HG02870 (cell line): ENCODE data around the gene CTBP2.
"Not testable (repeated sequence)": the region's sequence is repeated elsewhere in the genome, so short reads cannot be mapped to it uniquely, and the experiment has no call there.

ENCODE experiments used
- ATAC-seq: cut with Tn5 transposase; IDR thresholded peaks from one replicate; pipeline ENCODE4 v1.9.1; 2021; ENCODE audit warnings: mild to moderate bottlenecking, moderate library complexity; ENCODE audit not compliant: unreplicated experiment

CTBP2 gene

GRCh38 chr10:125187238-125188194 lies 27.2 kb upstream of the CTBP2 start:
- no peak for ATAC-seq

- no peak for ATAC-seq
These were observed 26.2 kb upstream of the CTBP2 start for GRCh38 chr10:125186431-125187170.

GRCh38 chr10:125179107-125179506 lies 18.7 kb upstream of the CTBP2 start:
- not testable (repeated sequence) for ATAC-seq

- no peak for ATAC-seq
These were observed 17.6 kb upstream of the CTBP2 start for GRCh38 chr10:125177641-125178640.

GRCh38 chr10:125175807-125176206 lies 15.4 kb upstream of the CTBP2 start:
- ATAC-seq, result no peak

GRCh38 chr10:125174360-125174759 lies 14.0 kb upstream of the CTBP2 start:
- no peak for ATAC-seq

- ATAC-seq, result no peak
These were observed 12.3 kb upstream of the CTBP2 start for GRCh38 chr10:125172694-125173093.

GRCh38 chr10:125171402-125172306 lies 11.3 kb upstream of the CTBP2 start:
- no peak for ATAC-seq

- ATAC-seq, result no peak
These were observed 9.6 kb upstream of the CTBP2 start for GRCh38 chr10:125169915-125170314.

GRCh38 chr10:125169279-125169678 lies 8.9 kb upstream of the CTBP2 start:
- no peak for ATAC-seq

GRCh38 chr10:125166658-125167057 lies 6.3 kb upstream of the CTBP2 start:
- ATAC-seq, result no peak

GRCh38 chr10:125165584-125166573 lies 5.5 kb upstream of the CTBP2 start:
- no peak for ATAC-seq

- no peak for ATAC-seq
These were observed 4.1 kb upstream of the CTBP2 start for GRCh38 chr10:125164421-125164820.

- no peak for ATAC-seq
These were observed 3.4 kb upstream of the CTBP2 start for GRCh38 chr10:125163803-125164202.

GRCh38 chr10:125163312-125163711 lies 2.9 kb upstream of the CTBP2 start:
- not testable (repeated sequence) for ATAC-seq

GRCh38 chr10:125162120-125162931 lies 2.0 kb upstream of the CTBP2 start:
- ATAC-seq, result no peak

- no peak for ATAC-seq
These were observed 1.4 kb upstream of the CTBP2 start for GRCh38 chr10:125161707-125162119.
